Measurements from ENCODE around the gene KPTN.
A peak's percentile ranks its signal among the peaks of the same experiment; 100 is the strongest.

Gene KPTN

DNA sequence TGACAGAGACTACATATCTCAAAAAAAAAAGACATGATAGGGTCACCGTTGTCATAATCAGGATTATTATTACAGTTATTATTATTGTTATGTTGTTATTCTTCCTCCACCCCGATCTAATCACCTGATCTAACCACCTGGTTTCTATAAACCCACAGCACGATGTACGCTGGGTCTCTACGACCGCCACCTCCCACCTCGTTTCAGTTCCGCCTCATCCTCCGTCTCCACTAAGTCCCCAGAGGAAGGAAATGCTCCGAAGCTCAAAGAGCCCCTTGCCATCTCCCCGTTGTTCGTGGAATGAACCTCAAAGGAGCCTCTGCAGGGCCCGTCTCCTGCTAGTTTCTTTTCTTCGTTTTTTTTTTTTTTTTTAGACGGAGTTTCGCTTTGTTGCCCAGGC lies 48.8 kb downstream of the KPTN start:
- DNase-seq (ENCODE audit: low spot score), result no peak

DNA sequence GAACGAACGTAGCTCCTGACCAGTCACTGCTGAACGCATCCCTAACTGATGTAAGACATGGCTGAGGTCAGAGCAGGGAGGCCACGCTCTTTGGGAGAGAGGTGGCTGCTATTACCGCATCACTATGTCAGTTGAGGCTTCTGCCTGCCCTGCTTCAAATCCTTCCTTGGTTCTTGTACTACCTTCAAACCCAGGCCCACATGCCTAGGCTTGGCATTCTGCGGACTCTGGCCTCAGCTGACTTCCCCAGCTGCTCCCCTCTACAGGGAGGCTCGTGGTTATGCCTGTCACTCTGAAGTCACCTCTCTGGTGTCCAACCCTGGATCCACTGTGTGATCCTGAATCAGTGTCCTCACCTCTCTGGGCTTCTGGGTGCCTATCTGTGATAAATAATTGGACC lies 49.9 kb downstream of the KPTN start:
- no peak for DNase-seq (ENCODE audit: low spot score)

DNA sequence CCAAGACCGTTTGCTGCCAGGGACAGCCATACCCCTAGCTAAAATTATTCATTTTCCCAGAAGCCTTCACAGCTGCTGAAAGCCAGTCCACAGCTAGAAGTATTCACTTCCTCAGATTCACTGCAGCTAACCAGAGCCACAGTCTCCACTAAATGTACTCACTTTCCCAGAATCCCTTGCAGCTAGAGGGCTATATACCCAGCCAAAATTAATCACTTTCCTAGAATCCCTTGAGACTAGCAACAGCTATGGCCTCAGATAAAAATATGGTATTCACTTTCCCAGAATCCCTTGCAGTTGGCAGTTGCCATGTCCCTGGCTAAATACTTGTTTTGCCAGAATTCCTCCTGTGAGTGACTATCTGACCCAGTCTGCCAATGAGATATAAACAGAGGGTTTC lies 50.9 kb downstream of the KPTN start:
- no peak for DNase-seq (ENCODE audit: low spot score)

DNA sequence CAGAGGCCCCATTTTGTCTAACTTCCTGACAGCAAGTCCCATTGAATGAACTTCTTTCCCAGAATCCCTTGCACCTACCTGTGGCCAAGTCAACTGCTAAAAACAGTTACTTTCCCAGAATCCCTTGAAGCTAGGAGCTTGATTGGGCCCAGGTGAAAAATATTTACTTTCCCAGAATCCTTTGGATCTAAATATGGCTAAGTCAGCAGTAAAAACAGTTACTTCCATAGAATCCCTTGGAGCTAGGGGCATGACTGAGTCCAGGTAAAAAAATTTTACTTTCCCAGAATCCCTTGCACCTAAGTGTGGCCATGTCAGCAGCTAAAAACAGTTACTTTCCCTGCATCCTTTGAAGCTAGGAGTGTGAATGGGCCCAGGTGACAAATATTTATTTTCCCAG lies 51.5 kb downstream of the KPTN start:
- DNase-seq (ENCODE audit: low spot score), result no peak

DNA sequence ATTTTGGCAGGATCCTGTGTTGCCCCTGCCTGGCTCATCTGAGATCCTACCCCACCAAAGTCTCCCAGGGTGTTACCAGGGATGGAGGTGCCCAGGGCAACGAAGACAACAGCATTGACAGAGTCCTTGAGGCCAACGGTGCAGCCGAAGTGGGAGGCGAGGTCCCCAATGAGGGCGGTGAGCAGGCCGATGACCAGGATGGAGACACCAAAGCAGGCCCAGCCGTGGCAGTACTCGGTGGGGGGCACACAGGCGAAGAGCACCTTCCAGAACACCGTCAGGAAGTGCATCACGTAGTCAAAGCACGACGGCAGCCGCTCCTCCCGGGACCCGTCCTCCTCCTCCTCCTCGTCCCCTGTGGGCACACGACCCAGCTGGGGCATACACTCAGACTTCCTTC lies 51.9 kb downstream of the KPTN start:
- no peak for DNase-seq (ENCODE audit: low spot score)

DNA sequence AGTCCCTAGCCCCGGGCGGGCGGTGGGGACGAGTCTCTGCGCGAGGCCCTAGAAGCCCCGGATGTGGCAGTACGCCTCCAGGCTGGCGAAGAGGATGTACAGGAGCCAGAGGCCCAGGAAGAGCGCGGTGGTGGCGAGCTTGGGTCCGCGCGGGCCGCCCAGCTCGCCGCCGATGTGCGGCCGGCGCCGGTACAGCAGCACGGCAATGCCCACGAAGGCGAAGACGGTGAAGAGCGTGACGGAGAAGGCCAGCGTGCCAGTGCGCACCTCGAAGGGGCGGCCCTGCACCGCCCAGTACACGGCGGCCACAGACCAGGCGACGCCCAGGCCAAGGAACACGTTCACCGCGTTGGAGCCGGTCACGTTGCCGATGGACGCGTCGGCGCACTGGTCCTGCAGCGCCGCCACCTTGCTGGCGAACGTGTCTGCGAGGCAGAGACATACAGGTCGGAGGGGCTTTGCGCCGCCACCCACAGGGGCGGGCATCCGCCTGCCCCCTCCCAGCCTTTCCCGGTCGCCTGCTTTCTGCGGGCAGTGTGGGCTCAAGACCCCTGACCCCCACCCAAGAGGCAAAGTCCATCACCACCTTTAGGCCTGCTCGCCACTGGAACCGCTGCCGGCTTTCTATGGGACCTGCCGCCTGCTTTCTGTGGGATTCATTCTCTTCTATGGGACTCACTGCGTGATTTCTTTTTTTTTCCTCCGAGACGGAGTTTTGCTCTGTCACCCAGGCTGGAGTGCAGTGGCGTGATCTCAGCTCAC lies 53.8 kb downstream of the KPTN start:
- DNase-seq (ENCODE audit: low spot score), result no peak

DNA sequence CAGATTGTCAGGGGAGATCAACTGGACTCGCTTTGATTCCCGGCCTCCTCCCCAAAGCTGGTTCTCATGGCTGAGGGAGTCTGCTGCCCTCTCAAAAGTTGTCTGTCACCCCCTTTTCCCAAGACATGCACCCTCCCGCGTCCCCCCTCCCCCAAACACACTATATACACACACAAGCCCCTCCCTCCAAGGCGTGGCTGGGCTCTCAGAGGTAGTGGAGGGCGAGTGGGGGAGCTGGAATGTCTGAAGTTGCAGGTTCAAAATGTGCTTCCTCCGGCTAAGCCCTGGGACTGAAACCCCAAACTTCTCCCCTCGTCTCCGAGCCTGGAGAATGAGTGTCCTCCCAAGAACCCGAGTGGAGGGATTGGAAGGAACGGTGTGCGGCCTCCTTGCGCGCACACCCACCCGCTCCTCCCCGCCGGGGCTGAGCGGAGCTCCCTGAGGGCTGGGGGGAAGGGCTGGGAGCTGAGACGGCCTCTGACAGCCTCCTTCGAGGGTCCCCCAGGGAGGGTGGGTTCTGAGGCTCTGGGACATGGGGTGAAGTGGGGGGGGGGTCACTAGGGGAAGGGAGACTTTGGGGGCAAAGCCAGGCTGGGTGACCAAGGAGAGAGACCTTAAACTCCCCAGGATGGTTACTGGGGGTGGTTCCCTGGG lies 54.8 kb downstream of the KPTN start:
- DNase-seq (ENCODE audit: low spot score), result no peak

DNA sequence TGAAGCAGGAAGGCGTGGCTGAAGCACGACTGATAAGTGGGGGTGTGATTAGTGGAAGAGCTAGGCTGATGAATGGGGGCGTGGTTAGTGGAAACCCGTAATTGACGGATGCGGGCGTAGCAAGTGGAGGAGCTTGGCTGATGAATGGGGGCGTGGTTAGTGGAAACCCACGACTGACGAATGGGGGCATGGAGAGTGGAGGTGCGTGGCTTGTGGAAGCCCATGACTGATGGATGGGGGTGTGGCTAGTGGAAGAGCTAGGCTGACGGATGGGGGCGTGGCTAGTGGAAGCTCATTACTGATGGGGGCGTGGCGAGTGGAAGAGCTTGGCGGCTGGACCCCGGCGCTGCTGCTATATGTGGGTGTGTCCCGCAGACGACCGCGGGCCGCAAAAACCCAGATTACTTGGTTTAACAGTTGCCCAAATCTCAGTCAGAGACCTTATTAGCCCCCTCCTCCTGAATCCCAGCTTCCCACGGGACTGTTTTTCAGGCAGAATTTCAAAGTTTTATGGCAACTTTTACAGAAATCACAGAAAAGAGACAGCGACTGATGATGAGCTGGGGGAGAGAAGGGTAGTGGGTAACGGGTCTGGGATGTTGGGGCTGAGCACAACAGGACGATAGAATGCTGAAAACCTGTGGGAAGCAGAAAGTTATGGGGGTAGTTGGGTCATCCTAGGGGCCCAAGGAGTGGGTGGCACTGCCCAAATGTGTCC lies 55.7 kb downstream of the KPTN start:
- DNase-seq (ENCODE audit: low spot score), result peak; percentile 81

DNA sequence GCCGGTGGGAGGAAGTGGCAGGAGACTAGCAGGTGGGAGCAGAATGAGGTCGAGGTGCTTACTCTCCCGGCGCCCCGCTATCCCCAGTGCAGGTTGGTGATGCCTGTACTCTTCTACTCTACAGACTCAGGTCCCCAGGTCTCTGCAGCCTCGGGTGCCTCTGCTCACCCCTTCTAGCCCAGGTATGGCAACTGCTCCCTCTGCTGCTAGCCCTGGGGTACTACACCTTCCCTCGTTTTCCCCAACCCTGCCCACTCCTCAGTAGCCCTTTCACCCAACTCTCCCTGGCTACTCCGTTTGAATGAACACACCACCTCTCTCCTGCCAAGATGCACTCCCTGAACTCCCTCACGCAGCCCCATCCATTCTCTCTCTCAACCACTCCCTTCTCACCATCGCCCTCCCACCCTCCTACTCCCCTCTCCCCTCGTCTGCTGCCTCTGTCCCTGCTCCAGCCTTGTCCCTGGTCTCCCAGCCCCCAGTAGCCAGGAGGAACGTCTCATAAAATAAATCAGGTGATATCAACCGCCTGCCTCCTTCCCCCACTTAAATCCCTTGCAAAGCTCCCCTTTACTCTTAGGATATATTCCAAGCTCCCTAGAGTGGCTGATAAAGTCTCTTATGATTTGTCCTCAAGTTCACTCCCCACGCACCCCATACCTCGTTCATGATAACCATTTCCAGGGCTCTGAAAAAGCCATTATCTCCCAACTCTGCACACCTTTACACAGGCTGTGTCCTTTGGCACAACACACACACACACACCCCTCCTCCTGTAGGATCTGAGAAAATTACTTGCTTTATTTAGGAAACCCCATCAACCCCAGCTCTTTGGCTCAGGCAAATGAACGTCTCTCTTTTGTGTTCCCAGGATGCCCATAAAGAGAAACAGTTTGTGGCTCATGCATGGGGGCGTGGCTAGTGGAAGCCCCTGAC lies 56.5 kb downstream of the KPTN start:
- DNase-seq (ENCODE audit: low spot score), result peak; percentile 67

All from CD4-positive, alpha-beta T cell treated with Interleukin-15 for 4 hours (primary cell).